Stimulated activated CD8-positive, alpha-beta memory T cell treated with anti-CD3 and anti-CD28 coated beads, Interleukin-4, amount 100 ng/mL, for 48 hours (primary cell): Measurements from ENCODE around the gene TREH.

ENCODE experiments used
- DNase-seq: peaks from one replicate; pipeline ENCODE4 v3.0.0-alpha.2; 2020

The TREH gene

DNA sequence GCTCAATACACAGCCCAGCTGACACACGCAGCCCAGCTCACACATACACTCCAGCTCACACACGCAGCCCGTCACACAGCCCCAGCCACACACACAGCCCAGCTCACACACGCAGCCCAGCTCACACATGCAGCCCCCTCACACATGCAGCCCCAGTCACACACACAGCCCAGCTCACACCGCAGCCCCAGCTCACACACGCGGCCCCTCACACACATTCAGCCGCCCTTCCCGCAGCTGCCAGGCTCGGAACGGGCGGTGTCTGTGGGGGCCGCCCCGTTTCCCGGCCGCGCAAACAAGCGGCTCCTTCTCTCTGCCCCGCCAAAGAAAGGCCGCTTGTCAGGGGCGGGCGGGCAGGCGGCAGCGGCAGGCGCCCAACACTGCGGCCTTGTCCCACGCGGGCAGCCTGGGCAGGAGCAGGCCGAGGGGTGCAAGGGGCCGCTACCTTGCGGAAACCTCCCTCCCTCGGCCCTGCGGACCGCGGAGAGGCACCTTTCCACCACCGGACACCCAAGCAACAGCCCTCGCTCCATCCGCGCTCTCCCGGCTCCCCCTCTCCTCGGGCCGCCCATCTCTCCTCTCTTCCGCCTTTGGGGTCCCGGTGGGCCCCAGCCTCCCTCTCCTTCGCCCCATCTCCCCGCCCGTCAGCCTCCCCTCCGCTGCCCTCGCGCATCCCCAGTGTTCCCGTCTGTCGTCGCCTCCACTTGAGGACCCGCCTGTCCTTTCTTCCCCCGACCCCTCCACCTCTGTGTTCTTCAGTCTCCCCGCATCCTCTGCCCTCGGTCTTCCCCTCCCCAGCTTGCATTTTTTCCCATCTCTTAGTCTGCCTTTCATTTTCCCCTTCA is 69.8 kb downstream of the TREH start:
- peak; percentile 48 for DNase-seq

DNA sequence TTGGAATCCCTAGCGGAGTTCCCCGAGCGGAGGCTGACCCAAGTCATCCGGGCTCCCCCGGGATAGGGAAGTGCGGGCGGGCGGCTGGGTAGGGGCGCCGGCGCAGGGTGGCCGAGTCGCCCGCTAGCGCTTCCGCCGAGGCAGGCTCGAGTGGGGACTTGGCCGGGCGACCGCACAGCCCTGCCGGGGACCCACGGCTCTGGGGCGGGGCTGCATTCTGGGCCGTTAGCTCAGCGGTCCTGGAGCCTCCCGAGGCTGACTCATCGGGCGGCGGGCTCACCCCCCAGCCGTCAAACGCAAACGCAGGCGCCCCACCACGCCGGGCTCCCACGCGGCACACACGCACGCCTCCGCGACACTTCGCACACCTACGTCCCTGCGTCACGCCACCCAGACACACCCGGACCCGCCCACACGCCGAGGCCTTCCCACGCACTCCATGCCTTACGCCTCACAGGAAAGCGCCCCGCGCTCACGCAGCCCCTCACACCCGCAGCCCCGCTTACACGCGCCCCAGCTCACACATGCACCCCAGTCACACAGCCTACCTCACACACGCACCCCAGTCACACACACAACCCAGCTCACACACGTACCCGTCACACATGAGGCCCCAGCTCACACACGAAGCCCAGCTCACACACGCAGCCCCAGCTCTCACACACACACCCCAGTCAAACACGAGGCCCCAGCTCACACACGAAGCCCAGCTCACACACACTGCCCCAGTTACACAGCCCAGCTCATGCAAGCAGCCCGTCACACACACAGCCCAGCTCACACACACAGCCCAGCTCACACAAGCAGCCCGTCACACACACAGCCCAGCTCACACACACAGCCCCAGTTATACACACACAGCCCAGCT is 70.9 kb downstream of the TREH start:
- peak; percentile 74 for DNase-seq

GRCh38 chr11:118607401-118608359 is 71.8 kb downstream of the TREH start, which contains the start of gene PHLDB1:
TSS of gene PHLDB1 (plus strand) at chr11:118607615. CDS start at chr11:118613837, 6,222 bp downstream.
- DNase-seq = peak; percentile 69
